Measurements from ENCODE around the gene LIPE.

Gene LIPE

DNA sequence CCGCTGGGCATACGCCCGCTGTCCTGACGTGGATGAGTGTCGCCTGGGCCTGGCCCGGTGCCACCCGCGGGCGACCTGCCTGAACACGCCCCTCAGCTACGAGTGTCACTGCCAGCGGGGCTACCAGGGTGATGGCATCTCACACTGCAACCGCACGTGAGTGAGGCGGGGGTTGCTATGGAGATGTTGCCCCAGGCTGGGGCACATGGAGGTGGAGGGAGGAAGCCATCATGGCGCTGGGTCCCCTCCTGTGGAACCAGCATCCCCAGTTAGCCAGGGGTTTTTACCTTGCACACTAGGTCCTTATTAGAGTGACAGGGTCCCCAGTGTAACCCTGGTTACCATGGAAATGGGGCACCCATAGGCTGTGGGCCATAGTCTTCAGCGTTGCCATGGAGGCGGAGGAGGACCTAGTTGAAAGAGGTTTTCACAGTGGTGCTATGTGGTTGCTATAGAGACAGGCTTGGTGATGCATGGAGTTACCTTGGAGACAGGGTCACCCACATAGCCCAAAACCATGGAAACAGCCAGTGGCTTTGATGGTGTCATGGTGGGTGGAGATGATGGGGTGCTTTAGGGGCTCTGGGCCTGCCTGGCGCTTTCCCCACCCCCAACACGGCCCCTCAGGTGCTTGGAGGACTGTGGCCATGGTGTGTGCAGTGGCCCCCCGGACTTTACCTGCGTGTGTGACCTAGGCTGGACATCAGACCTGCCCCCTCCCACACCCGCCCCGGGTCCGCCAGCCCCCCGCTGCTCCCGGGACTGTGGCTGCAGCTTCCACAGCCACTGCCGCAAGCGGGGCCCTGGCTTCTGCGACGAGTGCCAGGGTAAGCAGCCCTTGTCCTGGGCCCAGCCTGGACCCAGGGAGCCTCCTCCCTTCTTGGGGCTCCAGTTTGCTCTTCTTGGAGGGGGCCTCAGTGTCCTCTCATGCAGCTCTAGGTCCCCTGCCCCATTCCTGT is 74.6 kb downstream of the LIPE start:
- no peak for DNase-seq

Measured in T-helper 1 cell (primary cell).